Measurements from ENCODE around the gene PHF21B. TPM values are rescaled to one million over a fixed set of nuclear protein-coding genes. Genes with fewer than 3 reads are reported as not detected.

The PHF21B gene
- total and polyA plus RNA-seq, 2 donors (not counting 3 experiments of a cell fraction or from before 2014, with no cell fraction given): not detected

DNA sequence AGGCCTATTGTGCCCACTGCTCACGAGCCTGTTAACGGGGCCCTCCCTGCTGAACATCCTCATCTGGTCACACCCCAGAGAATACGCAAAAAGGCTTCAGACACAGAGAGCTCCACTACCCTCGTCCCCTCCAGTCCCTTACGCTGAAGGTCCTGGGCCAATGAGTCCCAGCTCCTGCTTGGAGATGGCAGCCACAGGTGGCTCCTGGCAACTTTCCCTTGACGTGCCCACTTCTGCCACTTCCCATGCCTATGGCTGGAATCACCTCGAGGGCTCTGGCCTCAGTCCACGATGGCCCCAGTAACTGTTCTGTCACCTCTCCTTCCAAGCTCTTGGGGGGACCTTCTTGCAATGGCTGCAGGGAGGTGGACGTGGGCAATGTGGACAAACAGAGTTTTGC, 12.7 kb downstream of the PHF21B start:
- POLR2A ChIA-PET: no interaction called here
- DNase-seq (ENCODE audit: low read depth, low spot score): no peak
- Histone ChIP-seq H4K20me1 (replicated peaks; ENCODE audit: control insufficient read depth, extremely low read depth, insufficient read depth, low read length) (no peaks in the 10 kb centered on the region), H3K36me3 (ENCODE audit: control insufficient read depth in 2 of 2, extremely low read depth in 1 of 2, insufficient read depth in 2 of 2, low read length in 2 of 2) (no peaks in the 10 kb centered on the region), H3K79me2 (ENCODE audit: control insufficient read depth, insufficient read depth, low read length) (no peaks in the 10 kb centered on the region), H3K4me3 (replicated peaks in 1 of 3; ENCODE audit: insufficient read depth in 1 of 3, low read depth in 1 of 3, low read length in 3 of 3) (no peak overlapping the region), H3K4me2 (ENCODE audit: insufficient read depth, low read length) (no peak overlapping the region), H3K27me3 (ENCODE audit: control insufficient read depth in 2 of 2, insufficient read depth in 2 of 2, low read length in 2 of 2) (no peaks in the 10 kb centered on the region), H2AFZ (ENCODE audit: low read depth, low read length) (no peak overlapping the region), H3K27ac (ENCODE audit: insufficient read depth, low read depth, low read length) (no peak overlapping the region), H3K4me1 (ENCODE audit: control insufficient read depth, extremely low read depth, insufficient read depth, low read length) (no peaks in the 10 kb centered on the region), H3K9ac (replicated peaks; ENCODE audit: extremely low read depth, insufficient read depth, low read length) (no peak overlapping the region), H3K9me3 (replicated peaks; ENCODE audit: control insufficient read depth, insufficient read depth, low read length) (no peaks in the 10 kb centered on the region), H3K9me1 (replicated peaks; ENCODE audit: control insufficient read depth, extremely low read depth, insufficient read depth, low read length) (no peaks in the 10 kb centered on the region)
- BruUV-seq (replicated peaks): no TSS peak
- FAIRE-seq: no peak
- CTCF ChIA-PET: no interaction called here
- no peak for TF ChIP-seq EZH2 (IDR thresholded peaks at IDR 0.05; ENCODE audit: borderline replicate concordance, low read depth, low read length, severe bottlenecking)
- TF ChIP-seq POLR2AphosphoS5 (IDR thresholded peaks at IDR 0.05; ENCODE audit: insufficient read depth, low read depth, low read length): no peak
- no peak for TF ChIP-seq JUN (IDR thresholded peaks at IDR 0.05; ENCODE audit: borderline replicate concordance, insufficient read depth, insufficient read length, low read depth)
- TF ChIP-seq FOS (IDR thresholded peaks at IDR 0.05; ENCODE audit: borderline replicate concordance, insufficient read depth, low read length): no peak
- TF ChIP-seq MAX (IDR thresholded peaks at IDR 0.05; ENCODE audit: insufficient read depth, insufficient read length): no peak
- TF ChIP-seq POLR2A (IDR thresholded peaks at IDR 0.05; ENCODE audit: low read depth, low read length): no peak
- TF ChIP-seq, protein P1, sequence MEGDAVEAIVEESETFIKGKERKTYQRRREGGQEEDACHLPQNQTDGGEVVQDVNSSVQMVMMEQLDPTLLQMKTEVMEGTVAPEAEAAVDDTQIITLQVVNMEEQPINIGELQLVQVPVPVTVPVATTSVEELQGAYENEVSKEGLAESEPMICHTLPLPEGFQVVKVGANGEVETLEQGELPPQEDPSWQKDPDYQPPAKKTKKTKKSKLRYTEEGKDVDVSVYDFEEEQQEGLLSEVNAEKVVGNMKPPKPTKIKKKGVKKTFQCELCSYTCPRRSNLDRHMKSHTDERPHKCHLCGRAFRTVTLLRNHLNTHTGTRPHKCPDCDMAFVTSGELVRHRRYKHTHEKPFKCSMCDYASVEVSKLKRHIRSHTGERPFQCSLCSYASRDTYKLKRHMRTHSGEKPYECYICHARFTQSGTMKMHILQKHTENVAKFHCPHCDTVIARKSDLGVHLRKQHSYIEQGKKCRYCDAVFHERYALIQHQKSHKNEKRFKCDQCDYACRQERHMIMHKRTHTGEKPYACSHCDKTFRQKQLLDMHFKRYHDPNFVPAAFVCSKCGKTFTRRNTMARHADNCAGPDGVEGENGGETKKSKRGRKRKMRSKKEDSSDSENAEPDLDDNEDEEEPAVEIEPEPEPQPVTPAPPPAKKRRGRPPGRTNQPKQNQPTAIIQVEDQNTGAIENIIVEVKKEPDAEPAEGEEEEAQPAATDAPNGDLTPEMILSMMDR (IDR thresholded peaks at IDR 0.05; ENCODE audit: extremely low read depth in 1 of 2, insufficient read depth in 1 of 2, low read depth in 1 of 2, low read length in 2 of 2): no peak
- TF ChIP-seq GATA2 (IDR thresholded peaks at IDR 0.05; ENCODE audit: insufficient read depth, insufficient read length, low read depth, low read length): no peak
- no peak for TF ChIP-seq MYC (IDR thresholded peaks at IDR 0.05; ENCODE audit: low read depth, low read length)
- dilution Hi-C loops (cut with MboI; ENCODE audit: extremely low pct_ligation_motif_present, low sequenced_read_pairs): no loop called here
- intact Hi-C loops (cut with micrococcal nuclease): no loop called here
